ENCODE data around the gene CNTNAP5.

The CNTNAP5 gene

DNA sequence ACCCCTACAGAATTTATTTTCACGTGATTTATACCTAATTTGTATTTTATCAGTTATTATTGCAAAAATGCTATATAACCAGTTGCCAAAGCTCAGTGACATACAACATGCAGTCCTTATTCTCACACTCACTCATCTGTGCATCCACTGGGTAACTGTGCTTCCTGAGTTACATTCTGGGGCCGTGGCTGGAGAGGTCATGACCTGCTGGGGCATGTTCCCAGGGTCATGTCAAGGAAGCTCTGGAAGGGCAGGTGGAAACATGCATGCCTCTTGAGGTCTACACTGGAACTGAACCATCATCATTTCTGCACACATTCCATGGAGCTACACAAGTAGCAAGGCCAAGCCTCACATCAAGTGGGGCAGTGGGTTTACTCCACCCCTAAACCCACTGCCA, 715.5 kb downstream of the CNTNAP5 start:
- FAIRE-seq, result no peak

DNA sequence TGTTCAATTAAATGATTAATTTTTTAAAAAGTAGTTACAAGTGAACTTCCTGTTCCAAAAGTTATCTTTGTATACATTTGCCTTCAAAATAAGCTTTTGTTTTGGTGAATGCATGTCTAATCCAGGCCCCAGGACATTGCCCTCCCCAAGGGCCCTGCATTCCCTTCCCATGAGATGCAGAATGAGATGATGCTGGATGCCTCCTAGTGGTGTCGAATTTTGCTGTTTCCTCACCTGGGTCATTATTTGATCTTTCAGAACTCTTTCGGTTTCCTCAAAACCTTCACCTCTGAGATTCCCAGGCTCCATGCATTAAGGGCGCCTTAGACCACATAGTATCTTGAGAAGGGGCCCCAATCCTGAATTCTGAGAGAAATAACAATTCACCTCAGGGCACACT, 728.8 kb downstream of the CNTNAP5 start:
- FAIRE-seq, result no peak

DNA sequence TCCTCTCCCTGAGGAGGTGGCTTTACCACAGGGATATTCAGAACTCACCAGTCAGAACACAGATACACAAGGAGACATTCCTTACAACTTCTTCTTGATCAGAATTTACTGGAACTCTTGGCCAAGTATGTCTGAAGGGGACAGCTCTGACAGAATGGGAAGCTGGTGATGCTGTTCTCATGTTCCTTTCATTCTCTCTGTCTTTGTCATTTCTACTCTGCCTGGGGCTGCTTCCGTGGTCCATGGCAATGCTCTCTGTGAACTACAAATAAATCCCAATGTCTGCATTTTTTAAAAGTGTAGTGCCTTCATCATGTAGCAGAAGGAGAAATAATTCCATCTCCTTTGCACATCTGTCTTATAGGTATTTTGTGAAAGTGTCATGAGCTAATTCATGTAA, 730.3 kb downstream of the CNTNAP5 start:
- no peak for FAIRE-seq

DNA sequence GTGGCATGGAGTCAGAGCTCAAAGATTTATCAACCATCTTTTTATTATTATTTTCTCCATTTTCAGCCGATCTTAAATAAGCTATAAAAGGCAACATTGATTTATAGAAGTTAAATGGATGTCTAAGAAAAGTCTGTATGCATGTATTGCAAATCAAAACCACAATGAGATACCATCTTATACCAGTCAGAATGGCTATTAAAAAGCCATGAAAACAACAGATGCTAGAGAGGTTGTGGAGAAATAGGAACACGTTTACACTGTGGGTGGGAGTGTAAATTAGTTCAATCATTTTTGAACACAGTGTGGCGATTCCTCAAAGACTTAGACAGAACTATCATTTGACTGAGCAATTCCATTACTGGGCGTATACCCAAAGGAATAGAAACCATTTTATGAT, 731.0 kb downstream of the CNTNAP5 start:
- FAIRE-seq, result no peak

DNA sequence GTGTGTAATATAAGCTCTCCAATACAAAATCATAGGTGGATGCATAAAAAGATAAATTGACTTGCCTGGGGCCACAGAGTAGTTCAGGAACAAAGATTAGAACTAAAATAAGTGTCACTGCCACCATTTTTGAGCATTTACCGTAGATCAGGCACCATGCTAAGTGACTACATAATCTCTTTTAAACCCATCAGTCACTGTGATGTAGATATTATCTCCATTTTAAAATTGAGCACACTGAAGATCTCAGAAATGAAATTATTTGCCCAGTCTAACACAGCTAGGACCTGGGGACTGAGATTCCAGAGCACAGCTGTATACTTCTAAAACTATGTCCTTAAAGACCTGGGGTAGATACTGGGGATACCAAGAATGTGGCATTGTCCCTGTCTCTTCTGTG, 737.3 kb downstream of the CNTNAP5 start:
- no peak for FAIRE-seq

DNA sequence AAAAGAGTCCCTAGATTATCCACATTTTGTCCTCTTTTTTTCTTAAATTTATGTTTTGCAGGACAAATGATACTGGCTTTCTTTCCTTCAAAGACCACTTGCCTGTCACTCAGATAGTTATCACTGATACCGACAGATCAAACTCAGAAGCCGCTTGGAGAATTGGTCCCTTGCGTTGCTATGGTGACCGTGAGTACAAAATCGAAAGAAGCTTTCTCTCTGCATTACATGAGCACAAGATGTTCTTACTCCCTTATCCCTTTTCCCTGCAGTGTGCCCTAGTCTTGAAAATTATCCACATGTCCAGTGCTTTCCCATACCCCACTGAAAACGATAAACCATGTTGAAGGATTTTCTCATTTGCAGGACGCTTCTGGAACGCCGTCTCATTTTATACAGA, 738.5 kb downstream of the CNTNAP5 start:
- FAIRE-seq, result no peak

DNA sequence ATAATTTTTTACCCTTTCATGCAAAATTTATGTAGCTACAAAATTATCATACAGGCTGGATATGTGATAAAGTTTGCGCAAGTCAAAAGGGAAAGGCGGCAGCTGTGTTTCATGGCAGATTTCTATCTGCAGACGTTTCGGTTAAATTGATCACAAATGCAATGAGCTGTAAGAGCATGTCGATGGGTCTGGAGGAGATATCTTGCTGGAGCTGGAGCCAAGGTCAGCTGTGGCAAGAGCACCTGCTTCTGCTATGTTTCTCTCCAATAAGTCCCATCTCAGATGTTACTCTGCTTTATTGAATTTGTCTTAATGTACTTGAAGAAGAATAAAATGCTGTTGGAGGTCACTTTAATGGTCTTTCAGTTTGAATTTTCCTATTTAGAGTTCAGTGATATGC, 749.7 kb downstream of the CNTNAP5 start:
- no peak for FAIRE-seq

- no peak for FAIRE-seq
Observed at GRCh38 chr2:124776332-124776731, 751.2 kb downstream of the CNTNAP5 start.

DNA sequence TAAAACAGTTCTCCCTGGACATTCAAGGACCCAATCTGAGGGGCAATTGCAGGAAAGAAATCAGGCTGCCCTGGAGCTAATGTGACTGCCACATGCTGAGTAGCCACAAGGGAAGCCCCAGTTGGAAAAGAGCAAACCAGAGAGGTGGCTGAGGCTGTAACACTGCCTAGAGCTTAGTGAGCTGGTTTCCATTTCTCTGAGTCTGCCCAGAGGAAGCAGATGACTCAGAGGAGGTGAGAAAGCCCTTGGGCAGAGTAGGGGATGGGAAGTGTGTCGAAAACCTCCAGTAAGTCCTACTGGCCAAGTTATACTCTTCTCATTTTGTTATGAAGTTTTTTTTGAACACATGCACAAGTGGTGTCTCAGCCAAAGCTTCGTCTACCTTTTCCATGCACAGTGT, 753.0 kb downstream of the CNTNAP5 start:
- no peak for FAIRE-seq

DNA sequence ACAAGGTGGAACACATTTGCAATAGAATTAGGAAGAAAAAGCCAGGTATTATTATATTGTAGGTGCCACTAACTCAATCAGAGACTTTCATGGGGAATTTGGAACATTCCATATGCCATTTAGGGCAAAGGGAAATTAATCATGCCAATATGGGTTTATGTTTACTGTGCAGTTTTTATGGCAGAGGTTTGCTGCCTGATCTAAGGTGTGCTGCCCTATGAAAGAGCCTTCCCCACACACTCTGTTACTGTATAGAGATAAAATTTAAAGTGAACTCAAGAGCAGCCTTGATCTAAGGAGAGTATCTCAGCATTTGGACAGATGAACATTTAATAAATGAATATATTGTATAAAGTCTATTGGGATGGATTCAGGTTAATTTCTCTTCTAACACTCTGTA, 771.6 kb downstream of the CNTNAP5 start:
- FAIRE-seq, result no peak

DNA sequence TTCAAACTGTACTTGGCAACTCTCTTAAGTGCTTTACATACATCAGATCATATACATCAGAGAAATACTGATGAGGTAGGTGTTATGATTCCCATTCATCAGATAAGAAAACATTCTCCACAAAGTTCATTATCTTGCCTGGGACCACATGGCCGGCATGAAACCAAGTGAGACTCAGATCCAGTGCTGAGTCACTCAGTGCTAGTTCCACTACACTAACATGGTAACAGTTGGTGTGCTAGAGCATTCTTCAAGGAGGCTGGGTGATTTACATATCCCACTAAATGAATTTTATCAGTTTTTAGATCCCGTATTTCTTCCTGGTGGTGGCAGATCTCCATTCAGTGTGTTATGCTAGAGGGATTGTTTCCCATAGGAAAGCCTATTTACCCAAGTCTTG, 772.0 kb downstream of the CNTNAP5 start:
- FAIRE-seq, result no peak

DNA sequence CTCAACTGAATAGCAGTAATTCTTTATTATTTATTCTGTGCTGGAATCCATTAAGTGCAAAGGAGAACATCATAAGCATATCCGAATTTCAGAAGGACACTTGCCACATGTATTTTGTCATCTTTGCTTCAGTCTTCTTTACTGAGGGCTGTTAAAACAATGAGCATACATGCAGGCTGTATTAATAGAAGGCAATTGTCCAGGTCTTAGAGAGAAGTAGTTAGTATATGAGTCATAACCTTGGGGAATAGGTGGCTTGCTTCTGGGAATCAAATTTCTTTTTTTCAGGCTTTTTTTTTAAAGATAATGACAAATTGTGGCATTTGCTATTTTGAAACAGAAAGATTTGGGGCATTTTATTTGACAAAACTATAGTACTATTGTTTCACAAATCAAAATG, 773.5 kb downstream of the CNTNAP5 start:
- FAIRE-seq, result no peak

GRCh38 chr2:124804014-124804940, 779.2 kb downstream of the CNTNAP5 start:
- FAIRE-seq, result no peak

DNA sequence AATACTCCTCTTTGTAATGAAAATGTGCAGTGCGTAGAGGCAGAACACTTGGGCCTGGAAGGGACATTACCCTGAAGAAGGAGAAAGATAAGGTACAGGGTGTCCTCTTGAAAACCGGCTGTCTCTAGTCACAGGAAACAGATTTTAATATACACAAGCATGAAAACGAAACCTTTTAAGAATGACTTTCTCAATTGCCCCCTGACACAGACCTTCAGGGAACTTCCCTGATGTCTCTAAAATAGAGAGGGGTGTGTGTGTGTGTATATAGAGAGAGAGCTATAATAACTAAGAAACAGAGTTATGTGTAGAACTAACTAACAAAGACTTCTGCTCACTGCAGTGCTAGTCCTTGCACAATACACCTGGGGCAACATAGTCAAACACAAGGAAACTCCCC, 780.0 kb downstream of the CNTNAP5 start:
- no peak for FAIRE-seq

- no peak for FAIRE-seq
Observed at GRCh38 chr2:124810132-124810531, 785.0 kb downstream of the CNTNAP5 start.

- FAIRE-seq, result no peak
Observed at GRCh38 chr2:124814968-124815745, 790.1 kb downstream of the CNTNAP5 start.

DNA sequence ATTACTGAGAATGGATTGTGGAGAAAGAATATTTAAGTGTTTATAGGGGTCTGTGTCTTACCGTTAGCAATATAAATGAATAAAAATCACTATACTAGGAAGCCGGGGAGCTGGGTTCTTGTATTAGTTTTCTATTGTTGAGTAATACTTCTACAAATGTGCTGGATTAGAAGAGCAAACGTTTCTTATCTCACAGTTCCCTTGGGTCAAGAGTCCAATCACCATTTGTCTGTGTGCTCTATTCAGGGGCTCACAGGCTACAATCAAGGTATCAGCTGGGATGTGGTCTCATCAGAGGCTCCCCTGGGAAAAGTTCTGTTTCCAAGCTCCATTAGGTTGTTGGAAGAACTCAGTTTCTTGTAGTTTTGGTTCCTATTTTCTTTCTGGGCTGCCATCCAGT, 790.9 kb downstream of the CNTNAP5 start:
- no peak for FAIRE-seq

GRCh38 chr2:124822516-124822915, 797.4 kb downstream of the CNTNAP5 start:
- FAIRE-seq, result no peak

DNA sequence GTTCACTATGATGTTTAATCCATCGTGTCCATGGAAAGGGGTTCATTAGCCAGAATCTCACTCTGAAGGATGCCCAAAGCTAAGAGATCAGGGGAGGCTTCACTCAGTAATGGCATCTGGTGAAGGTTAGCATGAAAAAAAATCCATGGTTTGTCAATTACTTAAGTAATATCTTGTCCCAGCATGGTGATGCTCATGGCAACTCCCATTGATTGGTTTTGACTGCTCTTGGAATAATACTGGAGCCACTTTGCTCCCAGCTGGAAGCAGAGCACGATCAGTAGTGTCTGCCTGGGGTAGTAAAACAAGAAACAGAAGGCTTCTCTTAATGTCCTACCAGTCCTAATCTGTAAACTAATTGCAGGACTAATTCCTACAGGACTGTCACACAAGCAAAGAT, 799.4 kb downstream of the CNTNAP5 start:
- FAIRE-seq, result no peak

- FAIRE-seq, result no peak
Observed at GRCh38 chr2:124832521-124832920, 807.4 kb downstream of the CNTNAP5 start.

DNA sequence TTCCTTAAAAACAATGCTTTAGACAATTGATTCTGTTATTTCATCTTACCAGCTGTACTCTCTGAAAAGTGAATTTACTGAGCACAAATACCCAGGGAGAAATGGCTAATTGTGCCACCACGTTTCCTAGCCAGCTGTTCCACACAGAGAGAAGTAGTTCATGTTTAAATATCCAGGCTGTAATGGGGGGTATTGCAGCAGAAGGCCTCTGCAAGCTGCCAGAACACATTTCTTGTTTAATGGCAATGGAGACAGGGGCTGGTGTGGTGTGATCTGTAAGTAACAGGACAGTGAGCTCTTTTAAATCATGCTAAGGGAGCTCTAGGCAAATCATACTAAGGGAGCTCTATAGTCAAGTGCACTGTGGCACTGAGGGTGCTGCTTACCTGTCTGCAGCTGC, 809.2 kb downstream of the CNTNAP5 start:
- no peak for FAIRE-seq

DNA sequence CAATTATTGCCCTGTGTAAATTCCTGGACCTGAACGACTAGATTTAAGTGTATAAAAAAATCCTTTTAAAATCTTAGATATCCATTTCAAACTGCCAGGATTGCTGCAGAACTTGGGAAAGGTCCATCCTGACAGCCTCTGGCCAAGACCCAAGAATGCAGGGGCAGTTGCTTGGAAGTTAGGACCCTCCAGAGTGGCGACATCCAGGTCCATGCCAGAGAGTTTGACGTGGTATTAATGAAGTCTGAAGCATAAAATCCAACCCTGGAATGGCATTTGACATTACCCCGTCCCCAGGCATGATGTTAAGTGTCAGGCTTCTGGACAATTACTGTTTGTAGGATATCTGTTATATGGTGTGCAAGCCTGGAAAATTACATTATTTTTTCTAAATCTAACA, 810.2 kb downstream of the CNTNAP5 start:
- no peak for FAIRE-seq

DNA sequence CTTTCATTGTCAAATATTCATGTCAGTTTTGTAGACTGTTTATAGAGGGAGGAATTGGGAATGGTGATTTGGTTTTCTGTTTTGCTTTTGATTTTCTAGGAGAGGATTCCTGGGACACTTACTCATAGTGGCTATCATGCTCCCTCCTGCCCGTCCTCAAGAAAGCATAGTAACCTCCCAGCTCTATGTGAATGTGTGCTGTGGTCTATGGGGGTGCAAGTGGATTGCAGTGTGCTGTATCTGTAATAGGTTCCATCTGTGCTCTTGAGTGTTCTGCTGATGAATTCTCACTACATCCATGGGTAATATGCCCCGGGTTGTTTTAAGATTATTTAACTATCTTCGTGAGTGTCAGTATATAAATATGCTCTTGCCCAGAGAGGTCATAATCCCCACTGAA, 811.3 kb downstream of the CNTNAP5 start:
- no peak for FAIRE-seq

GRCh38 chr2:124837496-124837895, 812.4 kb downstream of the CNTNAP5 start:
- FAIRE-seq, result no peak

Measured in A204.1 (cell line).